Immature natural killer cell (primary cell): ENCODE data around the gene STOML1. TPM values are rescaled to one million over a fixed set of nuclear protein-coding genes. Genes with fewer than 3 reads are reported as not detected.

ENCODE experiments used
- DNase-seq, 3 donors: peaks; one replicate each; pipeline ENCODE4 v3.0.0; 2022; ENCODE audit warnings: mixed read lengths in 1 of 3
- H3K27ac Mint-ChIP-seq, 6 donors: one replicate each; pipeline ENCODE4 v1.8.0; 2020; ENCODE audit warnings: mixed read lengths in 6 of 6, mild to moderate bottlenecking in 5 of 6, inconsistent platforms in 4 of 6, moderate library complexity in 3 of 6
- H3K27me3 Mint-ChIP-seq, 3 donors: one replicate each; pipeline ENCODE4 v1.8.0; 2020 to 2021; ENCODE audit warnings: low read depth in 3 of 3, mild to moderate bottlenecking in 3 of 3, mixed read lengths in 3 of 3, moderate library complexity in 3 of 3, inconsistent platforms in 1 of 3
- H3K36me3 Mint-ChIP-seq, 3 donors: one replicate each; pipeline ENCODE4 v1.8.0; 2020; ENCODE audit warnings: mixed read lengths in 3 of 3, inconsistent platforms in 2 of 3, mild to moderate bottlenecking in 2 of 3
- H3K4me1 Mint-ChIP-seq, 2 donors: one replicate each; pipeline ENCODE4 v1.8.0; 2020; ENCODE audit warnings: inconsistent platforms in 2 of 2, mild to moderate bottlenecking in 2 of 2, mixed read lengths in 2 of 2, moderate library complexity in 1 of 2
- H3K4me3 Mint-ChIP-seq, 5 donors: one replicate each; pipeline ENCODE4 v1.8.0; 2020; ENCODE audit warnings: mild to moderate bottlenecking in 5 of 5, mixed read lengths in 5 of 5, inconsistent platforms in 3 of 5, moderate library complexity in 3 of 5
- H3K9me3 Mint-ChIP-seq, 6 donors: one replicate each; pipeline ENCODE4 v1.8.0; 2020; ENCODE audit warnings: mild to moderate bottlenecking in 6 of 6, mixed read lengths in 6 of 6, inconsistent platforms in 4 of 6, moderate library complexity in 3 of 6
- polyA plus RNA-seq, 3 donors: library from polyadenylated mRNA; unstranded; fragments of 300-500 nt; fragmentation: Illumina TruSeq; gene quantifications; one replicate each; pipeline ENCODE4 v1.2.3, GENCODE V29; 2021

STOML1 gene
- polyA plus RNA-seq, 3 donors from 2014 or later = 12.7 to 17.4 (median 13.2) TPM

- H3K4me1 Mint-ChIP-seq = peaks cover 54 to 70% of the 10 kb centered on the region in 2 donors
- peak overlapping the region in 1 of 5 donors; percentile 22 for H3K4me3 Mint-ChIP-seq
- H3K27me3 Mint-ChIP-seq = peaks cover 0 to 2% (median 1%) of the 10 kb centered on the region in 3 donors
- peak overlapping the region in 3 of 6 donors; percentile 24 to 73 (median 60) for H3K27ac Mint-ChIP-seq
- DNase-seq = no peak
- H3K36me3 Mint-ChIP-seq = peaks cover 20 to 25% (median 23%) of the 10 kb centered on the region in 3 donors
- no peaks in the 10 kb centered on the region for H3K9me3 Mint-ChIP-seq
Observed at GRCh38 chr15:74006774-74007639, 14.9 kb upstream of the STOML1 start.

GRCh38 chr15:73997986-73998385, 5.9 kb upstream of the STOML1 start:
- H3K27me3 Mint-ChIP-seq = peaks cover 0 to 4% (median 2%) of the 10 kb centered on the region in 3 donors
- H3K27ac Mint-ChIP-seq = peak overlapping the region in 2 of 6 donors; percentile 16 to 93
- H3K4me1 Mint-ChIP-seq = peaks cover 59 to 75% of the 10 kb centered on the region in 2 donors
- H3K36me3 Mint-ChIP-seq = peaks cover 0 to 7% (median 4%) of the 10 kb centered on the region in 3 donors
- peak overlapping the region in 1 of 5 donors; percentile 13 for H3K4me3 Mint-ChIP-seq
- no peak for DNase-seq
- H3K9me3 Mint-ChIP-seq = no peaks in the 10 kb centered on the region

GRCh38 chr15:73996939-73997338, 4.8 kb upstream of the STOML1 start:
- peak; percentile 47 to 52 (median 50) for DNase-seq
- H3K27me3 Mint-ChIP-seq = peaks cover 0 to 4% (median 2%) of the 10 kb centered on the region in 3 donors

GRCh38 chr15:73996267-73996666, 4.2 kb upstream of the STOML1 start:
- Mint-ChIP-seq H3K36me3 (peaks cover 0 to 7% (median 4%) of the 10 kb centered on the region in 3 donors), H3K4me1 (peaks cover 67 to 86% of the 10 kb centered on the region in 2 donors), H3K27me3 (peaks cover 0 to 4% (median 2%) of the 10 kb centered on the region in 3 donors), H3K9me3 (no peaks in the 10 kb centered on the region), H3K27ac (peak overlapping the region; percentile 91 to 96 (median 94)), H3K4me3 (peak overlapping the region; percentile 90 to 99 (median 97))
- no peak for DNase-seq

More at GRCh38 chr15:73996939-73997338, 4.8 kb upstream of the STOML1 start:
- Mint-ChIP-seq H3K9me3 (no peaks in the 10 kb centered on the region), H3K4me1 (peaks cover 67 to 84% of the 10 kb centered on the region in 2 donors), H3K4me3 (peak overlapping the region; percentile 90 to 99 (median 97)), H3K27ac (peak overlapping the region; percentile 91 to 96 (median 94)), H3K36me3 (peaks cover 0 to 7% (median 4%) of the 10 kb centered on the region in 3 donors)

- H3K9me3 Mint-ChIP-seq = no peaks in the 10 kb centered on the region
- peaks cover 2 to 4% (median 2%) of the 10 kb centered on the region in 3 donors for H3K27me3 Mint-ChIP-seq
- peak overlapping the region; percentile 91 to 96 (median 94) for H3K27ac Mint-ChIP-seq
- peak overlapping the region; percentile 90 to 99 (median 97) for H3K4me3 Mint-ChIP-seq
- H3K4me1 Mint-ChIP-seq = peaks cover 66 to 77% of the 10 kb centered on the region in 2 donors
- peak; percentile 22 to 28 (median 24) for DNase-seq
- peaks cover 0 to 7% (median 4%) of the 10 kb centered on the region in 3 donors for H3K36me3 Mint-ChIP-seq
Observed at GRCh38 chr15:73994912-73995622, 3.0 kb upstream of the STOML1 start.

- H3K4me1 Mint-ChIP-seq = peaks cover 66 to 75% of the 10 kb centered on the region in 2 donors
- H3K9me3 Mint-ChIP-seq = no peaks in the 10 kb centered on the region
- peak; percentile 93 to 95 (median 94) for DNase-seq
- peak within 1 kb of the TSS; percentile 91 to 96 (median 94) for H3K27ac Mint-ChIP-seq
- H3K36me3 Mint-ChIP-seq = peaks cover 0 to 7% (median 4%) of the 10 kb centered on the region in 3 donors
- peaks cover 2 to 4% (median 2%) of the 10 kb centered on the region in 3 donors for H3K27me3 Mint-ChIP-seq
- peak within 1 kb of the TSS; percentile 90 to 99 (median 97) for H3K4me3 Mint-ChIP-seq
Observed at GRCh38 chr15:73994413-73994883, 2.4 kb upstream of the STOML1 start, which contains the start of gene PML. PML (plus strand) TSS chr15:73994716; CDS start chr15:73994813, 97 bp downstream.

GRCh38 chr15:73993211-73993994, 1.3 kb upstream of the STOML1 start:
- H3K4me1 Mint-ChIP-seq = peaks cover 57 to 65% of the 10 kb centered on the region in 2 donors
- peaks cover 2 to 4% (median 2%) of the 10 kb centered on the region in 3 donors for H3K27me3 Mint-ChIP-seq
- no peaks in the 10 kb centered on the region for H3K9me3 Mint-ChIP-seq
- peak overlapping the region; percentile 91 to 96 (median 94) for H3K27ac Mint-ChIP-seq
- no peaks in the 10 kb centered on the region for H3K36me3 Mint-ChIP-seq
- peak overlapping the region; percentile 90 to 99 (median 97) for H3K4me3 Mint-ChIP-seq
- DNase-seq = no peak

GRCh38 chr15:73992594-73992898, 451 bp upstream of the STOML1 start:
- Mint-ChIP-seq H3K27me3 (peaks cover 2 to 4% (median 2%) of the 10 kb centered on the region in 3 donors), H3K4me3 (peak overlapping the region; percentile 66 to 81 (median 67)), H3K4me1 (peaks cover 48 to 56% of the 10 kb centered on the region in 2 donors), H3K9me3 (no peaks in the 10 kb centered on the region), H3K27ac (peak overlapping the region in 4 of 6 donors; percentile 34 to 62 (median 42)), H3K36me3 (no peaks in the 10 kb centered on the region)
- no peak for DNase-seq

GRCh38 chr15:73991260-73991659, 835 bp downstream of the STOML1 start:
- Mint-ChIP-seq H3K4me3 (peak overlapping the region; percentile 73 to 83 (median 81)), H3K27ac (peak overlapping the region in 3 of 6 donors; percentile 34 to 76 (median 40)), H3K4me1 (peaks cover 37 to 44% of the 10 kb centered on the region in 2 donors), H3K36me3 (peaks cover 4 to 9% (median 7%) of the 10 kb centered on the region in 3 donors), H3K9me3 (no peaks in the 10 kb centered on the region), H3K27me3 (peaks cover 2 to 4% (median 2%) of the 10 kb centered on the region in 3 donors)
- no peak for DNase-seq

GRCh38 chr15:73990250-73991005, 1.7 kb downstream of the STOML1 start:
- Mint-ChIP-seq H3K4me1 (peaks cover 29 to 35% of the 10 kb centered on the region in 2 donors), H3K36me3 (peaks cover 4 to 12% (median 11%) of the 10 kb centered on the region in 3 donors), H3K4me3 (peak overlapping the region in 3 of 5 donors; percentile 48 to 82 (median 80)), H3K27ac (peak overlapping the region in 1 of 6 donors; percentile 55), H3K27me3 (peaks cover 2 to 4% (median 2%) of the 10 kb centered on the region in 3 donors), H3K9me3 (no peaks in the 10 kb centered on the region)
- DNase-seq = no peak

- Mint-ChIP-seq H3K9me3 (no peaks in the 10 kb centered on the region), H3K27me3 (peaks cover 0 to 2% (median under 1%) of the 10 kb centered on the region in 3 donors), H3K4me1 (peaks cover 20 to 24% of the 10 kb centered on the region in 2 donors), H3K4me3 (no peak overlapping the region), H3K36me3 (peaks cover 5 to 15% (median 13%) of the 10 kb centered on the region in 3 donors), H3K27ac (no peak overlapping the region)
- DNase-seq = no peak
Observed at GRCh38 chr15:73989001-73989798, 2.9 kb downstream of the STOML1 start.
